ENCODE results near the gene CHIA. TPM values are rescaled to one million over a fixed set of nuclear protein-coding genes. Genes with fewer than 3 reads are reported as not detected.

CHIA gene
- total and polyA plus RNA-seq, 7 donors = not detected

DNA sequence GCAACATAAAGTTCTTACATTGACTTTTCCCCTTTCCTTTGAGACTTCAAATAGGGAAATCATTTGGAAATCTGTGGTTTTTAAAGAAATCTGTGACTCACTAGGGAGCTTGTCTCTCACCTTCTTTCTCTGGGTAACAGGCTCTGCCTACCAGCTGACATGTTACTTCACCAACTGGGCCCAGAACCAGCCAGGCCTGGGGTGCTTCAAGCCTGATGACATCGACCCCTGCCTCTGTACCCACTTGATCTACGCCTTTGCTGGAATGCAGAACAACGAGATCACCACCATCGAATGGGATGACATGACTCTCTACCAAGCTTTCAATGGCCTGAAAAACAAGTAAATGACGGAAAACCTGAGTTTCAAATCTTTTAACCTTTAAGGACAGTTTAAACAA is 9.2 kb upstream of the CHIA start:
- no peaks in the 10 kb centered on the region for H3K36me3 ChIP-seq
- H3K4me1 ChIP-seq = no peaks in the 10 kb centered on the region
- H3K4me3 ChIP-seq = no peak overlapping the region
- DNase-seq = no peak
- 87% methylated on average over 5 of the region's 5 CpGs for WGBS, 2 donors
- TF ChIP-seq EP300 (IDR thresholded peaks at IDR 0.05) = no peak
- no peak for TF ChIP-seq POLR2A (IDR thresholded peaks at IDR 0.05)
- intact Hi-C loops (cut with DNase I) = no loop called here
- no peaks in the 10 kb centered on the region for H3K27me3 ChIP-seq
- H3K27ac ChIP-seq = no peak overlapping the region
- no peaks in the 10 kb centered on the region for H3K9me3 ChIP-seq

DNA sequence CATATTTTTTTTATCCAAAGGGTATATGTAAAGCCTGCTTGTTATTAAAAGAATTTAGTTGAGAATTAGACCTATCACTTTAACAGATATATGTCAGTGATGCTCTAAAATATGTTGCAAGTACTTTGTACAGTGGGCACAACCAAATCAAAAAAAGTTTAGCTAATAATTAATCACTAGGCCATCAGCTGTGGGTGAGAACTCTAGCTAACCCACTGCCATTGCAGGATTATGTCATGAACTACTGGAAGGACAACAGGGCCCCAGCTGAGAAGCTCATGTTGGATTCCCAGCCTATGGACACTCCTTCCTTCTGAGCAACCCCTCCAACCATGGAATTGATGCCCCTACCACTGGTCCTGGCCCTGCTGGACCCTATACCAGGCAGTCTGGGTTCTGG is 6.8 kb upstream of the CHIA start:
- Histone ChIP-seq H3K4me3 (no peak overlapping the region), H3K27ac (no peak overlapping the region), H3K9me3 (no peaks in the 10 kb centered on the region), H3K27me3 (no peaks in the 10 kb centered on the region), H3K36me3 (no peaks in the 10 kb centered on the region), H3K4me1 (no peaks in the 10 kb centered on the region)
- no peak for DNase-seq
- intact Hi-C loops (cut with DNase I) = no loop called here
- TF ChIP-seq EP300 (IDR thresholded peaks at IDR 0.05) (no peak), POLR2A (IDR thresholded peaks at IDR 0.05) (no peak), POLR2AphosphoS5 (IDR thresholded peaks at IDR 0.05) (no peak)
- TF ChIP-seq, protein P1, sequence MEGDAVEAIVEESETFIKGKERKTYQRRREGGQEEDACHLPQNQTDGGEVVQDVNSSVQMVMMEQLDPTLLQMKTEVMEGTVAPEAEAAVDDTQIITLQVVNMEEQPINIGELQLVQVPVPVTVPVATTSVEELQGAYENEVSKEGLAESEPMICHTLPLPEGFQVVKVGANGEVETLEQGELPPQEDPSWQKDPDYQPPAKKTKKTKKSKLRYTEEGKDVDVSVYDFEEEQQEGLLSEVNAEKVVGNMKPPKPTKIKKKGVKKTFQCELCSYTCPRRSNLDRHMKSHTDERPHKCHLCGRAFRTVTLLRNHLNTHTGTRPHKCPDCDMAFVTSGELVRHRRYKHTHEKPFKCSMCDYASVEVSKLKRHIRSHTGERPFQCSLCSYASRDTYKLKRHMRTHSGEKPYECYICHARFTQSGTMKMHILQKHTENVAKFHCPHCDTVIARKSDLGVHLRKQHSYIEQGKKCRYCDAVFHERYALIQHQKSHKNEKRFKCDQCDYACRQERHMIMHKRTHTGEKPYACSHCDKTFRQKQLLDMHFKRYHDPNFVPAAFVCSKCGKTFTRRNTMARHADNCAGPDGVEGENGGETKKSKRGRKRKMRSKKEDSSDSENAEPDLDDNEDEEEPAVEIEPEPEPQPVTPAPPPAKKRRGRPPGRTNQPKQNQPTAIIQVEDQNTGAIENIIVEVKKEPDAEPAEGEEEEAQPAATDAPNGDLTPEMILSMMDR (IDR thresholded peaks at IDR 0.05) = no peak

DNA sequence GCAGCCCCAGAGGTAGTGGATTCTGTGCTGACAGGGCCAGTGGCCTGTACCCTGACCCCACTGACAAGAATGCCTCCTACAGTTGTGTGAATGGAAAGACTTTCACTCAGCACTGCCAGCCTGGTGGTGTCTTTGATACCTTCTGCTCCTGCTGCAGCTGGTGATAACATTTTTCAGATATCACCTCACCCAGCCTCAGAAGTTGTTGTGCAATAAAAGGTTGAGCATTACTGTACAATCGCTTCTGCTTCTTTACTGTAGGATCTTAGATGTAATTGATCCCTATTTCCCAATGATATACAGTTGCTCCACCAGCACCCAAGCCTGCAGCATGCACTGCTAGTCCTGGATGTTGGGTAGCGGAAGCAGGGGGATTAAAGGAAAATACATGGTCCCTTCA is 4.8 kb upstream of the CHIA start:
- Histone ChIP-seq H3K36me3 (no peaks in the 10 kb centered on the region), H3K4me1 (no peaks in the 10 kb centered on the region), H3K4me3 (no peak overlapping the region), H3K27me3 (no peaks in the 10 kb centered on the region), H3K9me3 (no peaks in the 10 kb centered on the region), H3K27ac (no peak overlapping the region)
- 78 to 92% methylated on average over 2 of the region's 2 CpGs for WGBS, 2 donors
- intact Hi-C loops (cut with DNase I) = no loop called here
- no peak for DNase-seq
- TF ChIP-seq POLR2AphosphoS5 (IDR thresholded peaks at IDR 0.05) (no peak), EP300 (IDR thresholded peaks at IDR 0.05) (no peak), POLR2A (IDR thresholded peaks at IDR 0.05) (no peak)
- TF ChIP-seq, protein P1 (IDR thresholded peaks at IDR 0.05) = no peak

DNA sequence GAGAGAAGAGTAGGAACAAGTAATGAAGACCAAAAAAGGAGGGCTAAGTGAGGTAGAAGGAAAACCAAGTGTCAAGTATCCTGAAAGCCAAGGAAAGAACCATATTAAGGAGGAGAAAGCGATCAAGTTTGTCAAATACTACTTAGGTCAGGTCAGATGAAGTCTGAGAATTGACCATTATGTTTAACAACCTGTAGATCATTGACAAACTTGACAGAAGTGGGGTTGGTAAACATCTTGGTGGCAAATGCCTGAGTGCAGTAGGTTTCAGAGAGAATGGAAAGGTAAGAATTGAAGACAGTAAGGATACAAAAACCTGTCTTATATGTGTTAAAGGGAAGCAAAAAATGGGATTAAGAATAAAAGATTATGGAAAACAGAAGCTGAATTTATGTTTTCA is 3.7 kb upstream of the CHIA start:
- Histone ChIP-seq H3K27ac (no peak overlapping the region), H3K36me3 (no peaks in the 10 kb centered on the region), H3K4me3 (no peak overlapping the region), H3K9me3 (no peaks in the 10 kb centered on the region), H3K27me3 (no peaks in the 10 kb centered on the region), H3K4me1 (no peaks in the 10 kb centered on the region)
- no peak for DNase-seq
- WGBS, 2 donors = 7 to 38% methylated on average over 1 of the region's 1 CpG
- intact Hi-C loops (cut with DNase I) = no loop called here
- no peak for TF ChIP-seq POLR2A (IDR thresholded peaks at IDR 0.05)
- TF ChIP-seq EP300 (IDR thresholded peaks at IDR 0.05) = no peak
- TF ChIP-seq, protein P1 (IDR thresholded peaks at IDR 0.05) = no peak
- TF ChIP-seq POLR2AphosphoS5 (IDR thresholded peaks at IDR 0.05) = no peak

DNA sequence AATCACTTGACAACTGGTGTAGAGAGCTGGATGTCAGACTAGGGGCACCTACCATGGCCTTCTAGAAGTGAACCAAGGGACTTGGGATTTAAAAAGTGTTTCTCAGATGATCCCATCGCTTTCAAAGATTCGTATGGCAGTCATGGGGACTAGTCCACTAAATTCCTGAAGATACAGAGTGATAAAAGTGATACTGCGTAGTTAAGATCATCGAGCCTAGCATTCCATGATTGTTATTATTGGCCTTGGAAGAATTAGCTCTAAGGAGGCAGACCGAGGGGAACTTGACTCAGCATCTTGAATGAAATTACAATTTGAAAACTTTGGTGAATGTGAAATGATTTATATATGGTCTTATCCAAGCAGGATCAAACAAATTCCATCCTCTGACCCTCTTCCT is 1.3 kb upstream of the CHIA start:
- Histone ChIP-seq H3K9me3 (no peaks in the 10 kb centered on the region), H3K27ac (no peak overlapping the region), H3K27me3 (no peaks in the 10 kb centered on the region), H3K4me3 (no peak overlapping the region), H3K4me1 (no peaks in the 10 kb centered on the region), H3K36me3 (no peaks in the 10 kb centered on the region)
- WGBS, 2 donors = 52 to 60% methylated on average over 5 of the region's 5 CpGs
- no peak for DNase-seq
- intact Hi-C loops (cut with DNase I) = no loop called here
- TF ChIP-seq, protein P1 (IDR thresholded peaks at IDR 0.05) = no peak
- TF ChIP-seq EP300 (IDR thresholded peaks at IDR 0.05) (no peak), POLR2A (IDR thresholded peaks at IDR 0.05) (no peak), POLR2AphosphoS5 (IDR thresholded peaks at IDR 0.05) (no peak)

Data from sigmoid colon (tissue), 7 donors.